ENCODE measurements around the gene FNBP1. TPM values are rescaled to one million over a fixed set of nuclear protein-coding genes. Genes with fewer than 3 reads are reported as not detected.
"Not testable (repeated sequence)": the region's sequence is repeated elsewhere in the genome, so short reads cannot be mapped to it uniquely, and the experiment has no call there.

Gene FNBP1
- total RNA-seq, 2 donors from 2014 or later: 124 to 141 TPM

GRCh38 chr9:129897263-129897662 lies 145.7 kb downstream of the FNBP1 start:
- H3K4me3 Mint-ChIP-seq: no peak overlapping the region
- DNase-seq (ENCODE audit: low spot score) (no peak), ATAC-seq (no peak)
- H3K36me3 Mint-ChIP-seq: peaks cover 21% of the 10 kb centered on the region
- peaks cover 32 to 42% of the 10 kb centered on the region in 2 donors for H3K4me1 Mint-ChIP-seq (ENCODE audit: low read depth in 2 of 2)
- H3K27me3 Mint-ChIP-seq: no peaks in the 10 kb centered on the region
- H3K9me3 Mint-ChIP-seq: no peaks in the 10 kb centered on the region
- H3K27ac Mint-ChIP-seq: peak overlapping the region; percentile 67 to 83

- H3K4me3 Mint-ChIP-seq: peak overlapping the region; percentile 50
- peaks cover 21% of the 10 kb centered on the region for H3K36me3 Mint-ChIP-seq
- DNase-seq (ENCODE audit: low spot score) (no peak), ATAC-seq (no peak)
- H3K27me3 Mint-ChIP-seq: no peaks in the 10 kb centered on the region
- H3K9me3 Mint-ChIP-seq: no peaks in the 10 kb centered on the region
- peak overlapping the region; percentile 83 to 98 for H3K27ac Mint-ChIP-seq
- peaks cover 49 to 54% of the 10 kb centered on the region in 2 donors for H3K4me1 Mint-ChIP-seq (ENCODE audit: low read depth in 2 of 2)
Measured at GRCh38 chr9:129895376-129896268, 147.4 kb downstream of the FNBP1 start.

GRCh38 chr9:129894120-129894823 lies 148.7 kb downstream of the FNBP1 start:
- DNase-seq (ENCODE audit: low spot score): no peak
- H3K4me3 Mint-ChIP-seq: peak overlapping the region; percentile 58

GRCh38 chr9:129891569-129891968 lies 151.4 kb downstream of the FNBP1 start:
- H3K4me3 Mint-ChIP-seq: peak overlapping the region; percentile 84
- H3K27me3 Mint-ChIP-seq: no peaks in the 10 kb centered on the region
- H3K27ac Mint-ChIP-seq: peak overlapping the region; percentile 97 to 98
- no peaks in the 10 kb centered on the region for H3K9me3 Mint-ChIP-seq
- DNase-seq (ENCODE audit: low spot score): no peak
- H3K36me3 Mint-ChIP-seq: peaks cover 9% of the 10 kb centered on the region
- H3K4me1 Mint-ChIP-seq (ENCODE audit: low read depth in 2 of 2): peaks cover 78 to 83% of the 10 kb centered on the region in 2 donors
- no peak for ATAC-seq

More at GRCh38 chr9:129894120-129894823, 148.7 kb downstream of the FNBP1 start:
- Mint-ChIP-seq H3K9me3 (no peaks in the 10 kb centered on the region), H3K27ac (peak overlapping the region; percentile 83 to 98), H3K4me1 (ENCODE audit: low read depth in 2 of 2) (peaks cover 62 to 64% of the 10 kb centered on the region in 2 donors), H3K27me3 (no peaks in the 10 kb centered on the region), H3K36me3 (peaks cover 21% of the 10 kb centered on the region)
- ATAC-seq: no peak

GRCh38 chr9:129890718-129891299 lies 152.2 kb downstream of the FNBP1 start:
- peak overlapping the region; percentile 84 for H3K4me3 Mint-ChIP-seq
- H3K36me3 Mint-ChIP-seq; H3K27me3 Mint-ChIP-seq; DNase-seq (ENCODE audit: low spot score); ATAC-seq; H3K9me3 Mint-ChIP-seq: not testable (repeated sequence)
- peak overlapping the region; percentile 97 to 98 for H3K27ac Mint-ChIP-seq
- H3K4me1 Mint-ChIP-seq (ENCODE audit: low read depth in 2 of 2): peaks cover 75 to 81% of the 10 kb centered on the region in 2 donors

- Mint-ChIP-seq H3K9me3 (no peaks in the 10 kb centered on the region), H3K4me3 (peak overlapping the region; percentile 84), H3K4me1 (ENCODE audit: low read depth in 2 of 2) (peaks cover 76 to 86% of the 10 kb centered on the region in 2 donors), H3K27me3 (no peaks in the 10 kb centered on the region), H3K36me3 (no peaks in the 10 kb centered on the region), H3K27ac (peak overlapping the region; percentile 97 to 98)
- ATAC-seq (peak; percentile 31 to 55), DNase-seq (ENCODE audit: low spot score) (peak; percentile 82)
Measured at GRCh38 chr9:129889941-129890717, 152.9 kb downstream of the FNBP1 start.

- H3K9me3 Mint-ChIP-seq: no peaks in the 10 kb centered on the region
- H3K36me3 Mint-ChIP-seq: no peaks in the 10 kb centered on the region
- no peaks in the 10 kb centered on the region for H3K27me3 Mint-ChIP-seq
- peaks cover 75 to 86% of the 10 kb centered on the region in 2 donors for H3K4me1 Mint-ChIP-seq (ENCODE audit: low read depth in 2 of 2)
- peak overlapping the region; percentile 97 to 98 for H3K27ac Mint-ChIP-seq
- peak overlapping the region; percentile 84 for H3K4me3 Mint-ChIP-seq
- no peak for ATAC-seq
- no peak for DNase-seq (ENCODE audit: low spot score)
Measured at GRCh38 chr9:129889122-129889940, 153.7 kb downstream of the FNBP1 start.

- DNase-seq (ENCODE audit: low spot score): peak; percentile 97
- Mint-ChIP-seq H3K4me1 (ENCODE audit: low read depth in 2 of 2) (peaks cover 80 to 89% of the 10 kb centered on the region in 2 donors), H3K27ac (peak overlapping the region; percentile 97 to 98), H3K36me3 (no peaks in the 10 kb centered on the region), H3K9me3 (no peaks in the 10 kb centered on the region), H3K27me3 (no peaks in the 10 kb centered on the region), H3K4me3 (peak overlapping the region; percentile 84)
- ATAC-seq: peak; percentile 77 to 81
Measured at GRCh38 chr9:129888293-129889121, 154.5 kb downstream of the FNBP1 start.

- peak; percentile 81 for DNase-seq (ENCODE audit: low spot score)
- peaks cover 78 to 84% of the 10 kb centered on the region in 2 donors for H3K4me1 Mint-ChIP-seq (ENCODE audit: low read depth in 2 of 2)
- H3K27me3 Mint-ChIP-seq: no peaks in the 10 kb centered on the region
- peak overlapping the region; percentile 97 to 98 for H3K27ac Mint-ChIP-seq
- H3K9me3 Mint-ChIP-seq: no peaks in the 10 kb centered on the region
- peak overlapping the region; percentile 84 for H3K4me3 Mint-ChIP-seq
- ATAC-seq: peak; percentile 10 to 44
- no peaks in the 10 kb centered on the region for H3K36me3 Mint-ChIP-seq
Measured at GRCh38 chr9:129887334-129888292, 155.4 kb downstream of the FNBP1 start.

GRCh38 chr9:129886226-129887174 lies 156.5 kb downstream of the FNBP1 start:
- DNase-seq (ENCODE audit: low spot score) (no peak), ATAC-seq (no peak)
- peak overlapping the region; percentile 84 for H3K4me3 Mint-ChIP-seq
- no peaks in the 10 kb centered on the region for H3K36me3 Mint-ChIP-seq
- H3K27me3 Mint-ChIP-seq: no peaks in the 10 kb centered on the region
- peaks cover 70 to 74% of the 10 kb centered on the region in 2 donors for H3K4me1 Mint-ChIP-seq (ENCODE audit: low read depth in 2 of 2)
- H3K9me3 Mint-ChIP-seq: no peaks in the 10 kb centered on the region
- H3K27ac Mint-ChIP-seq: peak overlapping the region; percentile 97 to 98
